SK-N-SH (cell line): ENCODE results near the gene CCDC38. TPM values are rescaled to one million over a fixed set of nuclear protein-coding genes. Genes with fewer than 3 reads are reported as not detected.
A peak's percentile ranks its signal among the peaks of the same experiment; 100 is the strongest.

Experiments
- CTCF ChIA-PET: fragments of 300-600, 350-600 bp; formaldehyde crosslinking; extraction: SDS; loops from one replicate; lab custom pipeline; 2021; lab: Yijun Ruan, JAX
- POLR2A ChIA-PET: fragments of 350-600 bp; sonication (Branson Sonifier 250); formaldehyde crosslinking; extraction: SDS; loops from one replicate; lab custom pipeline; 2020; ENCODE audit warnings: antibody characterized with exemption, inconsistent platforms; lab: Yijun Ruan, JAX
- DNase-seq: peaks from one replicate; pipeline ENCODE4 v3.0.0; 2012
- H2AFZ ChIP-seq: fragments of 200-600 bp; sonication (generic); 2 replicates; pipeline ENCODE4 v1.8.1; 2016; ENCODE audit warnings: antibody characterized with exemption, mild to moderate bottlenecking, low read depth
- H3F3A ChIP-seq: fragments of 200-600 bp; sonication (generic); replicated peaks from 2 replicates; pipeline ENCODE3; 2016; ENCODE audit warnings: antibody characterized with exemption, mild to moderate bottlenecking; ENCODE audit not compliant: insufficient read depth
- H3K27ac ChIP-seq, 2 experiments: fragments of 200-500 bp in 1 of 2; fragments of 200-600 bp in 1 of 2; sonication (Bioruptor generic) in 1 of 2; sonication (generic), shearing (Covaris generic) in 1 of 2; 2 replicates each; pipeline versions ENCODE4 v1.5.1 to v1.6.1; 2014 to 2016; ENCODE audit warnings: low read depth in 2 of 2, inconsistent platforms in 1 of 2, low read length in 1 of 2, mild to moderate bottlenecking in 1 of 2, mixed read lengths in 1 of 2
- H3K27me3 ChIP-seq: fragments of 200-600 bp; sonication (generic), shearing (Covaris generic); 2 replicates; pipeline ENCODE4 v1.6.1; 2016; ENCODE audit warnings: mixed run types; ENCODE audit not compliant: insufficient read depth
- H3K36me3 ChIP-seq, 2 experiments: fragments of 200-500 bp in 1 of 2; fragments of 200-600 bp in 1 of 2; sonication (Bioruptor generic) in 1 of 2; sonication (generic) in 1 of 2; replicated peaks in 1 of 2; 2 replicates each; pipeline versions ENCODE3 to v1.5.1; 2014 to 2016; ENCODE audit warnings: low read length in 1 of 2, mild to moderate bottlenecking in 1 of 2; ENCODE audit not compliant: insufficient read depth in 2 of 2, control insufficient read depth in 1 of 2
- H3K4me1 ChIP-seq, 2 experiments: fragments of 200-500 bp in 1 of 2; fragments of 200-600 bp in 1 of 2; sonication (Bioruptor generic) in 1 of 2; sonication (generic), shearing (Covaris generic) in 1 of 2; 2 replicates each; pipeline versions ENCODE4 v1.5.1 to v1.6.1; 2014 to 2016; ENCODE audit warnings: low read depth in 1 of 2, low read length in 1 of 2, mixed run types in 1 of 2; ENCODE audit not compliant: insufficient read depth in 2 of 2, control insufficient read depth in 1 of 2
- H3K4me2 ChIP-seq: fragments of 200-600 bp; sonication (generic), shearing (Covaris generic); 2 replicates; pipeline ENCODE4 v1.6.1; 2017; ENCODE audit warnings: mixed run types
- H3K4me3 ChIP-seq, 2 experiments: fragments of 200-500 bp in 1 of 2; fragments of 200-600 bp in 1 of 2; sonication (Bioruptor generic) in 1 of 2; sonication (generic), shearing (Covaris generic) in 1 of 2; 2 replicates each; pipeline versions ENCODE4 v1.5.1 to v1.8.1; 2014 to 2016; ENCODE audit warnings: low read depth in 2 of 2, inconsistent platforms in 1 of 2, low read length in 1 of 2, mild to moderate bottlenecking in 1 of 2, mixed read lengths in 1 of 2, moderate library complexity in 1 of 2
- H3K79me2 ChIP-seq: fragments of 200-600 bp; sonication (generic); 2 replicates; pipeline ENCODE4 v1.8.1; 2017; ENCODE audit warnings: mild to moderate bottlenecking; ENCODE audit not compliant: insufficient read depth
- H3K9ac ChIP-seq: fragments of 200-600 bp; sonication (generic); 2 replicates; pipeline ENCODE4 v1.6.1; 2017; ENCODE audit warnings: mixed run types
- H3K9me2 ChIP-seq: fragments of 200-600 bp; sonication (generic); 2 replicates; pipeline ENCODE4 v1.6.1; 2017; ENCODE audit warnings: mixed run types
- H3K9me3 ChIP-seq: fragments of 200-600 bp; sonication (generic); 2 replicates; pipeline ENCODE4 v1.6.1; 2017; ENCODE audit warnings: mixed run types, mild to moderate bottlenecking, moderate library complexity
- H4K20me1 ChIP-seq: fragments of 200-600 bp; sonication (generic); 2 replicates; pipeline ENCODE4 v1.6.1; 2017; ENCODE audit warnings: mild to moderate bottlenecking, mixed run types; ENCODE audit not compliant: insufficient read depth
- CHD2 ChIP-seq: fragments of 150-350 bp; IDR thresholded peaks from 2 replicates; pipeline ENCODE4 v1.6.1; 2018; ENCODE audit warnings: low read length; ENCODE audit not compliant: partially characterized antibody
- ELF1 ChIP-seq: IDR thresholded peaks from 2 replicates; pipeline ENCODE4 v1.4.0; 2012
- FOSL2 ChIP-seq: IDR thresholded peaks from 2 replicates; pipeline ENCODE4 v1.4.0; 2012; ENCODE audit warnings: low read depth, mild to moderate bottlenecking, moderate library complexity, borderline replicate concordance
- FOXJ3 ChIP-seq: sonication (generic); formaldehyde crosslinking; IDR thresholded peaks from 2 replicates; pipeline ENCODE4 v1.5.1; 2020; ENCODE audit warnings: mild to moderate bottlenecking, missing genetic modification reagents
- GABPA ChIP-seq: IDR thresholded peaks from 2 replicates; pipeline ENCODE4 v1.4.0; 2012; ENCODE audit warnings: low read depth, mild to moderate bottlenecking
- GATA2 ChIP-seq: sonication (generic); formaldehyde crosslinking; IDR thresholded peaks from 2 replicates; pipeline ENCODE4 v1.5.0; 2020; ENCODE audit warnings: mild to moderate bottlenecking, missing genetic modification reagents
- NFIC ChIP-seq: IDR thresholded peaks from 2 replicates; pipeline ENCODE4 v1.4.0; 2012; ENCODE audit warnings: borderline replicate concordance
- NRF1 ChIP-seq: IDR thresholded peaks from 2 replicates; pipeline ENCODE4 v1.6.1; 2012; ENCODE audit warnings: low read depth, mild to moderate bottlenecking, low read length
- POLR2AphosphoS5 ChIP-seq: IDR thresholded peaks from 2 replicates; pipeline ENCODE4 v1.6.1; 2012; ENCODE audit warnings: low read depth, low read length
- RAD21 ChIP-seq: IDR thresholded peaks from 2 replicates; pipeline ENCODE4 v1.6.1; 2012; ENCODE audit warnings: mild to moderate bottlenecking, low read length
- RCOR1 ChIP-seq: fragments of 150-350 bp; IDR thresholded peaks from 2 replicates; pipeline ENCODE4 v1.6.1; 2017; ENCODE audit warnings: antibody characterized with exemption, low read length
- RXRA ChIP-seq: IDR thresholded peaks from 2 replicates; pipeline ENCODE4 v1.4.0; 2012; ENCODE audit warnings: low read depth, mild to moderate bottlenecking, borderline replicate concordance
- SIN3A ChIP-seq: IDR thresholded peaks from 2 replicates; pipeline ENCODE4 v1.6.1; 2012; ENCODE audit warnings: low read depth, mild to moderate bottlenecking, low read length, moderate library complexity, borderline replicate concordance
- TCF12 ChIP-seq: IDR thresholded peaks from 2 replicates; pipeline ENCODE4 v1.4.0; 2012
- TEAD4 ChIP-seq: IDR thresholded peaks from 2 replicates; pipeline ENCODE4 v1.4.0; 2012; ENCODE audit warnings: mild to moderate bottlenecking, borderline replicate concordance; ENCODE audit not compliant: insufficient read depth
- WGBS: methylation state at CpG from one replicate; pipeline ENCODE4 v1.1.6; 2017; ENCODE audit warnings: low lambda C conversion rate; 5-methylcytosine and 5-hydroxymethylcytosine counted together
- polyA plus RNA-seq, 3 experiments: library from polyadenylated mRNA; depleted of rRNA; stranded (reverse); fragments of >200 nt; gene quantifications; 2 replicates each; pipeline ENCODE4 v1.2.3, GENCODE V29; 2012
- TF ChIP-seq, protein P1 (sequence below): IDR thresholded peaks from 2 replicates; pipeline ENCODE4 v1.4.0; 2012; ENCODE audit warnings: low read depth, borderline replicate concordance
- TF ChIP-seq, protein P2 (sequence below): IDR thresholded peaks from 2 replicates; pipeline ENCODE4; 2012
- TF ChIP-seq, protein P3 (sequence below): IDR thresholded peaks from 2 replicates; pipeline ENCODE4 v1.6.1; 2012; ENCODE audit warnings: mild to moderate bottlenecking, low read depth, low read length, moderate library complexity
- TF ChIP-seq, protein P4 (sequence below): fragments of 150-350 bp; IDR thresholded peaks from 2 replicates; pipeline ENCODE4 v1.6.1; 2017; ENCODE audit warnings: antibody characterized with exemption, low read length, low read depth, borderline replicate concordance
- TF ChIP-seq, protein P5 (sequence below): IDR thresholded peaks from 2 replicates; pipeline ENCODE4 v1.4.0; 2012; ENCODE audit warnings: low read depth

CCDC38 gene
- polyA plus RNA-seq, 1 of the 3 experiments (the other 2 are of a cell fraction), result not detected

DNA sequence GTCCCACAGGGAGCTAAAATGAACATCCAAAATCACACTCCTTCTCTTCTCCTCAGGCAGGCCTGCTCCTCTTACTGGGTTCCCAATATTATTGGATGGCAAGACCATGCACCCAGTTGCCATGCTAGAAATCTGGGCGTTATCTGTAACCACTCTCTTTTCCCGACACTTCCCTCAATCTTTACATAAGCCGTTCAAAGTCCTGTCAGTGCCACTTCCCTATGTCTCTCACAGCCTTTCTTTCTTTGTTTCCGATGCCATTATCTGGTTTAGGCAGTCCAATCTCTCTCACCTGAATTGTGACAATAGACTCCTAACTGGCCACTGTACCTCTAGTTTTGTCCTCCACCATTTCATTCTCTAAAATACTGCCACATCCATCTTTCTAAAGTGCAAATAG lies 59.5 kb downstream of the CCDC38 start:
- Histone ChIP-seq H3K9me2 (no peaks in the 10 kb centered on the region), H3K27ac (no peak overlapping the region), H3K9ac (no peak overlapping the region), H3K36me3 (no peaks in the 10 kb centered on the region), H3F3A (peaks cover 4% of the 10 kb centered on the region), H3K4me2 (no peak overlapping the region), H3K4me1 (peaks cover 0 to 6% of the 10 kb centered on the region in 2 experiments; a peak in 1 of 4 replicates), H4K20me1 (no peaks in the 10 kb centered on the region), H2AFZ (no peak overlapping the region)
- CTCF ChIA-PET, result no interaction called here
- TF ChIP-seq NFIC (no peak), ELF1 (no peak), GATA2 (CRISPR knock-in tag) (no peak), TEAD4 (no peak), RCOR1 (no peak), RXRA (no peak)
- TF ChIP-seq, all 33 proteins: peak for 0
- POLR2A ChIA-PET, result interaction anchor here (0.6 kb wide), 1 partner anchor 348 kb away, joined by 3 read pairs; no protein-coding TSS in a partner anchor
- WGBS, result 66% methylated on average over 4 of the region's 4 CpGs
- Histone ChIP-seq H3K9me3 (no peaks in the 10 kb centered on the region), H3K27me3 (no peaks in the 10 kb centered on the region), H3K4me3 (no peak overlapping the region), H3K79me2 (no peaks in the 10 kb centered on the region)
- DNase-seq, result no peak

DNA sequence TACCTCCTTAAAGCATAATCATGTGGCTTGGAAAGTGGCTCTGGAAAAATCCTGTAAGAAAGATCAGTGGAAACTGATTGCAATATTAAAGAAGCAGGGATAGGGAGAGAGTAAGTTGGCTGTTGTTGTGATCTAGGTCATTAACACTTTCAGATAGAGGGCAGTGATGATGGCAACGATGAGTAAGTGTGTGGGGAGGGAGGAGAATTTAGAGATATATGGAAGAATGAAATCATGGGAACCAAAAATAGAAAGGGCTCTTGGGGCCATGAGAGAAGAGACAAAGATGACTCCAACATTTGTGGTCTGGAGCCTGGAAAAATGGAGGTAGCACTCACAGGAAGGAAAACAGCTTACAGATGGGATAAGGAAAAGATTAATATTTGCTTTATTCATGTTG lies 60.3 kb downstream of the CCDC38 start:
- Histone ChIP-seq H3K4me2 (no peak overlapping the region), H3K9ac (no peak overlapping the region), H3K4me1 (peaks cover 0 to 6% of the 10 kb centered on the region in 2 experiments; a peak in 1 of 4 replicates), H3K9me2 (no peaks in the 10 kb centered on the region), H3K4me3 (no peak overlapping the region), H3K27me3 (no peaks in the 10 kb centered on the region), H3K79me2 (no peaks in the 10 kb centered on the region), H3K36me3 (no peaks in the 10 kb centered on the region), H3K27ac (peak overlapping the region in 1 of 2 experiments; percentile 22; a peak in 2 of 4 replicates), H4K20me1 (no peaks in the 10 kb centered on the region), H3K9me3 (no peaks in the 10 kb centered on the region), H3F3A (peaks cover 4% of the 10 kb centered on the region), H2AFZ (no peak overlapping the region)
- TF ChIP-seq TEAD4, result no peak
- TF ChIP-seq CHD2, result no peak
- TF ChIP-seq, protein P1, sequence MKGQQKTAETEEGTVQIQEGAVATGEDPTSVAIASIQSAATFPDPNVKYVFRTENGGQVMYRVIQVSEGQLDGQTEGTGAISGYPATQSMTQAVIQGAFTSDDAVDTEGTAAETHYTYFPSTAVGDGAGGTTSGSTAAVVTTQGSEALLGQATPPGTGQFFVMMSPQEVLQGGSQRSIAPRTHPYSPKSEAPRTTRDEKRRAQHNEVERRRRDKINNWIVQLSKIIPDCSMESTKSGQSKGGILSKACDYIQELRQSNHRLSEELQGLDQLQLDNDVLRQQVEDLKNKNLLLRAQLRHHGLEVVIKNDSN, result no peak
- TF ChIP-seq FOSL2, result no peak
- no peak for TF ChIP-seq POLR2AphosphoS5
- TF ChIP-seq, protein P2, sequence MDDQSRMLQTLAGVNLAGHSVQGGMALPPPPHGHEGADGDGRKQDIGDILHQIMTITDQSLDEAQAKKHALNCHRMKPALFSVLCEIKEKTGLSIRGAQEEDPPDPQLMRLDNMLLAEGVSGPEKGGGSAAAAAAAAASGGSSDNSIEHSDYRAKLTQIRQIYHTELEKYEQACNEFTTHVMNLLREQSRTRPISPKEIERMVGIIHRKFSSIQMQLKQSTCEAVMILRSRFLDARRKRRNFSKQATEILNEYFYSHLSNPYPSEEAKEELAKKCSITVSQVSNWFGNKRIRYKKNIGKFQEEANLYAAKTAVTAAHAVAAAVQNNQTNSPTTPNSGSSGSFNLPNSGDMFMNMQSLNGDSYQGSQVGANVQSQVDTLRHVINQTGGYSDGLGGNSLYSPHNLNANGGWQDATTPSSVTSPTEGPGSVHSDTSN, result no peak
- no peak for TF ChIP-seq FOXJ3
- no peak for TF ChIP-seq NRF1
- TF ChIP-seq, protein P3, sequence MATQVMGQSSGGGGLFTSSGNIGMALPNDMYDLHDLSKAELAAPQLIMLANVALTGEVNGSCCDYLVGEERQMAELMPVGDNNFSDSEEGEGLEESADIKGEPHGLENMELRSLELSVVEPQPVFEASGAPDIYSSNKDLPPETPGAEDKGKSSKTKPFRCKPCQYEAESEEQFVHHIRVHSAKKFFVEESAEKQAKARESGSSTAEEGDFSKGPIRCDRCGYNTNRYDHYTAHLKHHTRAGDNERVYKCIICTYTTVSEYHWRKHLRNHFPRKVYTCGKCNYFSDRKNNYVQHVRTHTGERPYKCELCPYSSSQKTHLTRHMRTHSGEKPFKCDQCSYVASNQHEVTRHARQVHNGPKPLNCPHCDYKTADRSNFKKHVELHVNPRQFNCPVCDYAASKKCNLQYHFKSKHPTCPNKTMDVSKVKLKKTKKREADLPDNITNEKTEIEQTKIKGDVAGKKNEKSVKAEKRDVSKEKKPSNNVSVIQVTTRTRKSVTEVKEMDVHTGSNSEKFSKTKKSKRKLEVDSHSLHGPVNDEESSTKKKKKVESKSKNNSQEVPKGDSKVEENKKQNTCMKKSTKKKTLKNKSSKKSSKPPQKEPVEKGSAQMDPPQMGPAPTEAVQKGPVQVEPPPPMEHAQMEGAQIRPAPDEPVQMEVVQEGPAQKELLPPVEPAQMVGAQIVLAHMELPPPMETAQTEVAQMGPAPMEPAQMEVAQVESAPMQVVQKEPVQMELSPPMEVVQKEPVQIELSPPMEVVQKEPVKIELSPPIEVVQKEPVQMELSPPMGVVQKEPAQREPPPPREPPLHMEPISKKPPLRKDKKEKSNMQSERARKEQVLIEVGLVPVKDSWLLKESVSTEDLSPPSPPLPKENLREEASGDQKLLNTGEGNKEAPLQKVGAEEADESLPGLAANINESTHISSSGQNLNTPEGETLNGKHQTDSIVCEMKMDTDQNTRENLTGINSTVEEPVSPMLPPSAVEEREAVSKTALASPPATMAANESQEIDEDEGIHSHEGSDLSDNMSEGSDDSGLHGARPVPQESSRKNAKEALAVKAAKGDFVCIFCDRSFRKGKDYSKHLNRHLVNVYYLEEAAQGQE, result no peak
- TF ChIP-seq TCF12, result no peak
- TF ChIP-seq GABPA, result no peak
- TF ChIP-seq, protein P4, sequence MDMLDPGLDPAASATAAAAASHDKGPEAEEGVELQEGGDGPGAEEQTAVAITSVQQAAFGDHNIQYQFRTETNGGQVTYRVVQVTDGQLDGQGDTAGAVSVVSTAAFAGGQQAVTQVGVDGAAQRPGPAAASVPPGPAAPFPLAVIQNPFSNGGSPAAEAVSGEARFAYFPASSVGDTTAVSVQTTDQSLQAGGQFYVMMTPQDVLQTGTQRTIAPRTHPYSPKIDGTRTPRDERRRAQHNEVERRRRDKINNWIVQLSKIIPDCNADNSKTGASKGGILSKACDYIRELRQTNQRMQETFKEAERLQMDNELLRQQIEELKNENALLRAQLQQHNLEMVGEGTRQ, result no peak
- no peak for TF ChIP-seq RAD21
- TF ChIP-seq SIN3A, result no peak
- TF ChIP-seq, protein P5, sequence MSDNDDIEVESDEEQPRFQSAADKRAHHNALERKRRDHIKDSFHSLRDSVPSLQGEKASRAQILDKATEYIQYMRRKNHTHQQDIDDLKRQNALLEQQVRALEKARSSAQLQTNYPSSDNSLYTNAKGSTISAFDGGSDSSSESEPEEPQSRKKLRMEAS, result no peak
- ChIA-PET POLR2A (interaction anchor here (0.6 kb wide), 1 partner anchor 349 kb away, joined by 3 read pairs; no protein-coding TSS in a partner anchor), CTCF (no interaction called here)
- WGBS, result 0% methylated on average over 1 of the region's 1 CpG
- no peak for DNase-seq
